GM18511 (cell line): ENCODE data around the gene ZNF169.
"Not testable (repeated sequence)": the region's sequence is repeated elsewhere in the genome, so short reads cannot be mapped to it uniquely, and the experiment has no call there.

Experiments
- ATAC-seq: cut with Tn5 transposase; IDR thresholded peaks from one replicate; pipeline ENCODE4 v1.9.1; 2021; ENCODE audit warnings: mild to moderate bottlenecking, moderate library complexity; ENCODE audit not compliant: unreplicated experiment

The ZNF169 gene

DNA sequence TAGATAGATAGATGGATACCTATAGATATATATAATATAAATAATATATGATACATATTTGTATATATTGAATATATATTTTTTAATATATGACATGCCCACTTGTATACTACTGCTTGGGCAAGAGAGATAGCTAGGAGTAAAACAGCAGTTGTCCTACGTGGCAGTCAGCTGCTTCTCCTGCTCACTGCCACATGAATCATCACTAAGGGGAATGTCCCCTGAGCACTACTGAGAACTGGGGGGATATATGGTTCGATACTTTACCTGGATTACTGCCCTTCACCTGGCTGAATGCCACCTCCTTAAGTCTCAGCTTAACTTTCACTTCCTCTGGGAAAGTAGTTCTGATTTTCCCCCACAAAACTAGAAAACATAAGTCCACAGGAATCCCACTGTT lies 82.6 kb downstream of the ZNF169 start:
- ATAC-seq = not testable (repeated sequence)

DNA sequence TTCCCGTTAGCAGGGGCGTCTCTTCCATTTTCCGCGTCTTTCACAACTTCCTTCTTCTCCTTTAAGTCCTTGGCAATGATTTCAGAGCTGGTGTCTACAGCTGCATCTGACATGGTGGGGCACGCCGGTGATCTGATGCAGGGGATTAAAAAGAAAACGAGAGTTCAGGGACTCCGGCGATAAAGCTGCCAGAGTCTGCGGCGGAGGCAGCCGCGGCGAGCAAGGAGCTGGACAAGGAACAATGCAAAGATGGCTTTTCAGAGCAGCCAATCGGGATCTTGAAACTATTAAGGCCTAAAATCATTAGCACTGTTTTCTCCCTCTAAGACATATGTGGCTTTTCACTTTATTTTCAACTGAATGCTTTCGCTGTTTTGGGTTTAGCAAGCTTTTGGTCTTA lies 88.4 kb downstream of the ZNF169 start:
- ATAC-seq = not testable (repeated sequence)

DNA sequence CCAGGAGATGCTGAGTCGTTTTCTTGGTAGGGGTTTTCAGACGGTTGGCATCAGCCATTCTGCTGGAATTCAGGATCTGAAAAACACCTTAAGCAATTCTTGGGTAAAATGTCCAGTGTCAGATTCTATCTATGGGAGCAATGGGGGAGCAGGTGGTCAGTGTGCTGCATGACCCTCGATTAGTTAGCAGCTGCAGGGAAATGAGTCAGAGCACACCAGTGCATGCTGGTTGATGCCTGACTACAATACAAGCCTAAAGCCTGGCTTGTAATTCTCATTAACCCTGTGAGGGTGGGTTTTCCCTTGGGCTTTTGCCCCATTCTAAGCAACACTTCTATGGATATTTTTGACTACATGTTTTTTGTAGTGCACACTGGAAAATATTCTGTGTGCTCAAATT lies 89.7 kb downstream of the ZNF169 start:
- not testable (repeated sequence) for ATAC-seq
